T-helper 9 cell (primary cell): Measurements from ENCODE around the gene PTPRN2.
"Not testable (repeated sequence)": the region's sequence is repeated elsewhere in the genome, so short reads cannot be mapped to it uniquely, and the experiment has no call there.

Source experiments
- DNase-seq: peaks from one replicate; pipeline ENCODE4 v3.0.0-alpha.2; 2020

Gene PTPRN2

GRCh38 chr7:158147431-158147830 is 440.2 kb downstream of the PTPRN2 start:
- not testable (repeated sequence) for DNase-seq

- no peak for DNase-seq
Observed at GRCh38 chr7:158145370-158145769, 442.3 kb downstream of the PTPRN2 start.

DNA sequence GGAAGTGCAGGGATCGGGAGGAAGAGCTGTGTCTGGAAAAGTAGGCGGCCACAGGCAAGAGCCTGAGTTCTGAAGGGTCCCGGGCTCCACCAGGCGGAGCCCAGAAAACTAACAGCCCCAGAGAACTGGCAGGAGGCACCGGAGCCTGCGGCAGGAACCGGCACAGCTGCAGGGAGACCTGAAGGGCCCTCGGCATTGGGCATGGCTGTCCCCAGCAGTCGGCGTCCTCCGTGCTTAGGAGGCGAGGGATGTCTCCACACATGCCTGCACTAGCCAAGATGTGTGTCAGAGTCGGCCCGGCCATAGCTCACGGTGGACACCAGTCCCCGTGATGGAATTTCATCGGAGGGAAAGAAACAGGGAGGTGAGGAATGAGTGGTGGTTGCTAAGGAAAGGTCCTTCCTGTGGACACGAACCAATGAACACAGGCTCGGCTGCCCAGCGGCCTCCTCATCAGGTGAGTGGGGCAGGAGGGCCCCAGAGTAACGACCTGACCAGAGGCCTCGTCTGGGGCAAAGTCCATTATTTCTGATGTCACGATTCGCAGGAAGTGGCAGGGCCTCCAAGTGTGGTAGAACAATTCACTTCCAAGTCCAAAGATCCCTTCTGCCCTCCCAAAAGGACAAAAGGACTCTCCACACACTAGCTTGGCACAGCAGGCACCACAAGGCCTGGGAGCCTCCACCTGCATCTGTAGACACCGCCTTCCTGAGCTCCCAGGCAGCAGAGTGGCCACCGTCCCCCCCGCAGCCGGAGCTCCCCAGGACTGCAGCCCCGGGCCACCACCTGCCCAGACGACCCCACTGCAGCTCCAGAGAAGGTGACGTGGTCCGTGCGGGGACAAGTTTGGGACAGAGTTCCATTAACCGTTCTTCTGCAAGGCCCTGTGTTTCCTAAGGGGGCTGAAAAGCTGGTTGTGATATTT is 444.2 kb downstream of the PTPRN2 start:
- no peak for DNase-seq

GRCh38 chr7:158142657-158143056 is 445.0 kb downstream of the PTPRN2 start:
- no peak for DNase-seq

GRCh38 chr7:158141806-158142518 is 445.7 kb downstream of the PTPRN2 start:
- DNase-seq: no peak

GRCh38 chr7:158141221-158141582 is 446.4 kb downstream of the PTPRN2 start:
- DNase-seq: no peak

DNA sequence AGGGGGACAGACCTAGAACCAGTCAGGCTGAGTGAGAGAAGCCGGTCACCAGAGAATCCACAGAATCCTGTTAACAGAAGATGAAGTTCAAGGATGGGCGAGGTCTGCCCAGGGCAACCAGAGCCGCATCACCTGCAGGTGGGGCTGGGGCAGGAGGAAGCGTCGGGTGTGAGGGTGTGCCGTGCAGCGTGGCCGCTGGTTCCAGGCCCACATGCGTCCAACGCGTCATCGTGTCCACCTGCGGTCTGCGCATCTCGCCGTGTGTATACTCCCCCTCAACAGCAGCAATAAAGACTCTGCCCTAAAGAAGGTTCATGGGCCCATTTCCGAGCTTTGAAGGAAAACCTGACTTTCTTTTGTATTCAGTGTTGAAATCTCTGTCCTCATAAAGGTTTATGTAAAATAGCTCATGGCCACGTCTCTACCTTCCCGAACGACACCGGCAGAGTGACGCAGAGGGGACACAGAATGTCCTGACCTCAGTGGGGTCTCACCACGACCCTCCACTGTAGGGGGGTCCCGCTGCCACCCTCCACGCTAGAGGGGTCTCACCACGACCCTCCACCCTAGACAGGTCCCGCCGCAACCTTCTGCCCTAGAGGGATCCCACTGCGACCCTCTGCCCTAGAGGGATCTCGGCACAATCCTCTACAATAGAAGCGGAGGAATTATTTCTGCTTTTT is 446.9 kb downstream of the PTPRN2 start:
- no peak for DNase-seq

GRCh38 chr7:158139499-158139898 is 448.1 kb downstream of the PTPRN2 start:
- DNase-seq: no peak

- no peak for DNase-seq
Observed at GRCh38 chr7:158138329-158138597, 449.4 kb downstream of the PTPRN2 start.

DNA sequence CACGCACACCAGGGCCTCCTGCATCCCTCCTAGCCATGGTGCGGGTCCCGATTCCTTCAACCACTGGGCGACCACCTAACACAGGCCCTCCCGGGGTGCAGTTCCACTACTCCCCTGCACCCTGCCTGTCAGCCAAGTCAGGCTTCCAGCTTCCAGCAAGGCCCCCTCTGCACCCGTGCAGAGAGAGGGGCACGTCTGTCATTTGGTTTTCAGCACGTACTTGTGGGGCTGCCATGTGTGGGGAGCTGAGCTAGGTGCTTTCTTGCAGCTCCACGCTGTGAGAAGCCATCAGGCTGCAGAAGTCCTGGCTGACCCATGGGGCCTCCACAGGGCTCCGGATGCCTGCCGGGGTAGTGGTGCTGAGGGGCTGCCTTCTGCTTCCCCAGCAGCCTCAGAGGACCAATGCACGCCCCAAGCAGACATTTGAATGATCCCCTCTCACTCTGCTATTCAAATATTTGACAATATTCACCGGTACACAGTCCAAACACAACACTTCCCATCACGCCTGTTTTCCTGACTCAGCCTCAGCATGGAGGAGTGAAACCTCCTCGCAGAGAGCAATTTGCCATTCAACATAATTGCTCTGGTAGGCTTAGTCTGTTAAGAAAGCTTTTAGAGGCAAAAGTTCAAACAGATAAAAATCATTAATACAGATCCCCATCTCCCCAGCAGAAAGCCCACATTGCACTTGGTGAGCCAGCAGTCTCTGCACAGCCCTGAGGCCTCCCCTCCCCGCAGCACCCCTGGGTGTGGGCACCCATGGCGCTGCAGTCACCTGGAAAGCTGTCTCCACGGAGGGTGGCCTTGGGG is 449.9 kb downstream of the PTPRN2 start:
- no peak for DNase-seq

DNA sequence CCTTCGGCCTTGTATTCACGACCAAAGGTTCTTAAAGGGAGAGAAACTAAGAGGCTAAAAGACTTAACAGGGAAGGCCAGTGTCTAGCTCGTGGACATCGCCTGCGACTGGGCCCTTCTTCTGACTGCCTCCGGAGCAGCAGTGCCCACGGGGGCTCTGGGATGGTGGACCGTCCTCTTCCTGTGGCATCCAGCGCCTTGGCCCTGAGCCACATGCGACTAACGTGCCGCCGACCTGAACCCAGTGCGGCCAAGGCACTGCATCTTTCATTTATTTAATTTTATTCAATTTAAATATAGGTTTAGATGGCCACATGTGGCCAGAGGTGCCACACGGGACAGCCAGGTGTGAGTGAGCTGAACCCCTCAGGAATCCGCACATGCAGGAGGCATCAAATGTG is 451.7 kb downstream of the PTPRN2 start:
- DNase-seq: no peak

- no peak for DNase-seq
Observed at GRCh38 chr7:158134824-158135223, 452.8 kb downstream of the PTPRN2 start.

DNA sequence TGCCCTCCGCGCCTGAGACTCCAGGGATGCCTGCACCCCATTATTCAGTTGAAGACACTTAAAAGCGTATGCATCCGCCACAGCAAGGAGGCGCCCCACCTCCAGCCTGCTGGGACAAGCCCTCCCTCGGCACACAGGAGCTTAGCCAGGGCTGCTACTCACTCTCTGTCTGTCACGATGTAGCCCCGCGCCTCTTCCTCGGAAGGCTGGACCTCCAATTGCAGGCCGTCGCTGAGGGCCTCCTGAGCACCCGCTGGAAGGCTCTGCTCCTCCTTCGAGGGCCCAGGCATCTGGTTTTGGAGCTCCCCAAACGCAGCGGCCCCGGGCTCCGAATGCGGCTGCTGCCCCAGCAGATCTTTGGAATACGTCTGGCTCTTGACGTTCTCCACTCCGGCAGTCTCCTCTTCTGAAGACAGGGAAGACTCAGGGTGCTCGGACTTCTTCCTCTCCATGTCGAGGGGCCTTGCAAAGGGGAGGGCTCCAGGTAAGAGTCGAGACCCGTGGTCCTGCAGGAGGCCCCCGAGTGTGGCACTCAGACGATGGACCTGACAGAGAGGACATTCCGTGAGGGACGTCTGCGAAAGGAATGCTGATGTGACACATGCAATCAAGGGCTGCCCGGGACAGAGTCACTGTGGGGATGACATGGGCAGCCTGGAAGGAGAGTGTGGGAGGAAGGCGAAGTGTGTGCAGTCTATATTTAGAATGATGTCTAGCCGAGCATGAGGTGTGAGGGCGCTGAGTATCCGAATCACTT is 453.9 kb downstream of the PTPRN2 start:
- no peak for DNase-seq

DNA sequence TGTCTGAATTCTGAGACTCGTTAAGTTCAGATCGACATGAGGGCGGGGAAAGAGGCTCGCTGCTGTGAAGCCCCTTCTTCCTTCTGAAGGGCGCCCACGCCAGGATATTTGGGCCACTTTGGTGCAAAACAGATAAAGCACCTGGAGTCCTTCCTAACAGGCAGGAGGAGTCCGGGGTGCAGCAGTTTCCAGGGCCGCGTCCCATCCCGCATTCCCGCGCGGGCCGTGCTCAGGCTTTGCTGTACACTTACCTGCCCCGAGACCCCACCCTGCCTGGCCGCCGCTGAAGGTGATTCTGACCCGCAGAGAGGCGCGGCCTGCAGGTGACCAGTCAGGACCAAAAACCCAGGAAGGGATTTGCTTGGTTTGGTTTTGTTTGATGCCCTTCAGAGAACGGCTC is 454.6 kb downstream of the PTPRN2 start:
- no peak for DNase-seq

DNA sequence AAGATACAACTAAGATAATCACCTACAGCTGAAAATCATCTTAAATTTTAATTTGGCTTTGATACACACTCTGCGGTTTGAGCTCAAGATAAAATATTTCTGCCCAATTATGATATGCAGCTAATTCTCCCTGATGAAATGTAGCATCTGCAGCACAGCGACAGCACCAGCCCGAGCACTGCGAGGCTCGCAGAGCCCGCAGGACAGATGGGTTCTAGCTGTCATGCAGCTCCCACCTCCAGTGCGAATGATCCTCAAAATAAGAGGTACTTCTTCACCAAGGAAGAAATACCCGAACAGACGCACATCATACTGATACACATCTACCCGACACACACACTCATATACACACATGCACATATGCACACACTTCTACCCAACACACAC is 457.6 kb downstream of the PTPRN2 start:
- no peak for DNase-seq

DNA sequence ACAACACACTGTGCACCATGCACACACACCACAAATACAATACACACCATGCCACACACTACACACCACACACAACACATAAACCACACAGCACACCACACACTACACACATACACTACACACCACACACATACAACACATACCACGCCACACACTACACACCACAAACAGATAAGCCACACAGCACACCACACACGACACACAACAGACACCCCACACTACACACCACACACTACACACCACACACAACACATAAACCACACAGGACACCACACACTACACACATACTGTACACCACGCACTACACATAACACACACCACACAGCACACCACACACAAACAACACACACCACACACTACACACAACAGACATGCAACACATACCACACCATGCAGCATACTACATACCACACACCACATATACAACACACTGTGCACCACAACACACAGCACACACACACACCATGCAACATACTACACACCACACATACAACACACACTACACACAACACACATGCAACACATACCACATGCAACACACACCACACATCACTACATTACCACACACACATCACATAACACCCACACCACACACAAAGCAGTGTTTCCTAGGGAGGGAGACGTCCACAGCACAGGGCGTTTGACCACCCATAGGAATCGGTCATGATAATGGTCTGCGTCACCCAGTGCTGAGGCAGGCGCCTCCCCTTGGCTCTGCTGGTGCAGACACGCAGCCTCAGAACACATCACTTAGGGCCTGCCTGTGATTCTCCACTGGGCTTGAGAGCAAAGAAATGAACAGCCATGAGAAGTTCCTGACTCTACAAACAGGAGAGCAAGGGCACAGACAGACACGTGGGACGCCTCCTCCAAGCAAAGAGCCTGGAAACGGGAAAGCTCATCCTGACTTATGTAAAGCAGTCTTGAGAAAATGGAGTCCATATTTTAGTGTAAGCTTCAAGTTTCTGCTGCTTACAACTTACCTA is 458.3 kb downstream of the PTPRN2 start:
- DNase-seq: no peak

DNA sequence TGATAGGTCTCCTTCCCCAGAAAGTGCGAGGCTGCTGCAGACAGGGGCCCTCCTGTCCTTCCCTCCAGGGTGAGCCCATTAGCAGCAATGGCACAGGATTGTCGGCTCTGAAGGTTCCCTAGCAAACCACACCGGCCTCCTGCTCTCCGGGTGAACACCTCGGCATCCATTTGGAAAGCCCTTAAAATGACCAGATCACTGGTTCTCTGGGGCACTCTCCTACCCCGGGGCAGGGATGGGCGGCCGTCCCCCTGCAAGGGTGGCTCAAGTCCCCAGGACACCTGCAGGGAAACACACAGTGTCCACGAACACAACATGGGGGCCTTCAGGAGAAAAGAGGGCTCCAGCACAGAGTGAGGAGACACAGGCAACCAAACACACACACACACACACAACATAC is 459.1 kb downstream of the PTPRN2 start:
- no peak for DNase-seq

DNA sequence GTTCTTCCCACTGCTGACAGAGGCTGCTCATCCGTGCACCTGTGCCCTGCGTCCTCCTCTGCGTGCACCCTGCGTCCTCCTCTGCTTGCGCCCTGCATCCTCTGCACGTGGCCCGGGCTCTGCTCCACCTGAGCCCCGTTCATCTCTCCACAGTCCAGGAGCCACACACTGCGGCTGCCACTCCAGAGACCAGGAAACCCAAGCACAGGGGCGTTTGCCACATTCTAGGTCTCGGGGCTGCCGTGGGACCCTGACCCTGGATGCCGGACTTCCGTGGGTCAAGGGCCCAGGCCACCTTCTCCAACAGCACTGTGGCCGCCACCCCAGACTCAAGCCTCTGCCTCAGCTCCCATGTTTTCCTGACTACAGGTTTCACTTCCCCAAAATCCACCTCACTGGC is 460.4 kb downstream of the PTPRN2 start:
- no peak for DNase-seq

DNA sequence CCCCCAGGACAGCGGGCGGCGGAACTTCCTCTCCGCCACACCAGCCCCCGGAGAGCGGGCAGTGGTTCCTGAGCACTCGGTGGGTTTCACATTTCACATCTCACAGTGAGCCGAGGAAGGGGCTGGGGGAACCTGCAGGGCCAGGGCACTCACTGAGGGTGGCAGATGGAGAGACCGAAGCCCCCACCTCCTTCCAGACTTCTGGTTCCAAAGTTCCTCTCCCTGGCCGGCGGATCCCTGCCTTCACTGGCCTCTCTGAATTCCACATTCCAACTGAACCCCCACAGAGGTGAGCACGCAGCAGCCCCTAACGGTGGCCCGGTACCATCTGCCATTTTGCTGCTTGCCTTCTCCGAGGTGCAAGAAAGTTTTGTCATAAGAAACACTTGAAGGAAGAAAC is 461.0 kb downstream of the PTPRN2 start:
- DNase-seq: no peak

DNA sequence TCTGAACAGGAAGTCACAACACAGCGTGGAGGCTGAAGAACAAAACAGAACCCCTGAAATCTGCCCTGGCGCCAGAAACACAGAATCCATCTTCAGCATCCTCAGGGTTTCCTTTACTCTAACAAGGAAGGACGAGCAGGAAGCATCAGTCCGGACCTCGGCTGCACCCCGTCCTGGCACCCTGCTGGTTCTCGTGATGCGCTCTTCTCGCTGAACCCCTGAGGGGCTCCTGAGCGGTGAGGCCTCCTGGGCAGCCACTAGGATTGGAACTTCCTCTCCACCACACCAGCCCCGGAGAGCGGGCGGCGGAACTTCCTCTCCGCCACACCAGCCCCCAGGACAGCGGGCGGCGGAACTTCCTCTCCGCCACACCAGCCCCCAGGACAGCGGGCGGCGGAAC is 461.9 kb downstream of the PTPRN2 start:
- no peak for DNase-seq

DNA sequence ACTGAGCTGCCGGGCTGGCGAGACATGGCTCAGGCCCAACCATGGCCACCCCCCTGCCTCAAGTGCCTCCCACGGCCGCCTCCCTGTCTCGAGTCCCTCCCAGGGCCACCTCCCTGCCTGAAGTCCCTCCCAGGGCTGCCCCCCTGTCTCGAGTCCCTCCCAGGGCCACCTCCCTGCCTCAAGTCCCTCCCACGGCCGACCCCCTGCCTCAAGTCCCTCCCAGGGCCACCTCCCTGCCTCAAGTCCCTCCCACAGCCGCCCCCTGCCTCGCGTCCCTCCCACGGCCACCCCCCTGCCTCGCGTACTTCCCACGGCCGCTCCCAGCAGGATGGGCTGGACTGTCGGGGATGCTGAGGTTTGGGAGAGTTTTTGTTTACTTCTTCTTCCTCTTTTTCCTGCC is 462.5 kb downstream of the PTPRN2 start:
- DNase-seq: no peak
